ENCODE results near the gene ATP2A2.

DNA sequence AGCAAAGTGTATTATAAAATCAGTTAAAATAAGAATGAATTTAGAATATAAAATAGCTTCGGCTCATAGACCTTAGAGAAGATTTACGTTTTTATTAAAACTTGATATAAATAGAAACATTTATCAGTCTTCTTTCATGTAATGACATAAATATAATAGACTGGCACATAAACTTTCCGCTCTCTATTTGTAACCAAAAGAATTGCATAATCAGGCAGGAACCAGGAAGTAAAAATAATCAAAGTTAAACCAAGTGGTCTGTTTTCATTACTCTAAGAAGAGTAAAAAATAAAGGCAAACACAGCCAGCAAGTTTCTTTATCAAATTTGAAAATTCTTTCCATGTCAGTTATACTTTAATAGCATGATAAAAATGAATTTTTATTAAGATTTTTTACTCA, 46.3 kb upstream of the ATP2A2 start:
- TF ChIP-seq, protein P1, sequence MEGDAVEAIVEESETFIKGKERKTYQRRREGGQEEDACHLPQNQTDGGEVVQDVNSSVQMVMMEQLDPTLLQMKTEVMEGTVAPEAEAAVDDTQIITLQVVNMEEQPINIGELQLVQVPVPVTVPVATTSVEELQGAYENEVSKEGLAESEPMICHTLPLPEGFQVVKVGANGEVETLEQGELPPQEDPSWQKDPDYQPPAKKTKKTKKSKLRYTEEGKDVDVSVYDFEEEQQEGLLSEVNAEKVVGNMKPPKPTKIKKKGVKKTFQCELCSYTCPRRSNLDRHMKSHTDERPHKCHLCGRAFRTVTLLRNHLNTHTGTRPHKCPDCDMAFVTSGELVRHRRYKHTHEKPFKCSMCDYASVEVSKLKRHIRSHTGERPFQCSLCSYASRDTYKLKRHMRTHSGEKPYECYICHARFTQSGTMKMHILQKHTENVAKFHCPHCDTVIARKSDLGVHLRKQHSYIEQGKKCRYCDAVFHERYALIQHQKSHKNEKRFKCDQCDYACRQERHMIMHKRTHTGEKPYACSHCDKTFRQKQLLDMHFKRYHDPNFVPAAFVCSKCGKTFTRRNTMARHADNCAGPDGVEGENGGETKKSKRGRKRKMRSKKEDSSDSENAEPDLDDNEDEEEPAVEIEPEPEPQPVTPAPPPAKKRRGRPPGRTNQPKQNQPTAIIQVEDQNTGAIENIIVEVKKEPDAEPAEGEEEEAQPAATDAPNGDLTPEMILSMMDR (conservative IDR thresholded peaks at IDR 0.05 in 1 of 2, IDR thresholded peaks at IDR 0.05 in 1 of 2; ENCODE audit: extremely low read depth in 1 of 2, insufficient read depth in 1 of 2, low read depth in 1 of 2, low read length in 2 of 2): no peak
- no peak for TF ChIP-seq EZH2 (IDR thresholded peaks at IDR 0.05; ENCODE audit: borderline replicate concordance, low read length)

Data from mammary epithelial cell (primary cell).